Stimulated activated CD8-positive, alpha-beta memory T cell treated with anti-CD3 and anti-CD28 coated beads, Interleukin-15, amount 100 ng/mL, for 1 hour (primary cell): ENCODE results near the gene PTPRD.

ENCODE experiments used
- DNase-seq: peaks from one replicate; pipeline ENCODE4 v3.0.0-alpha.2; 2020; ENCODE audit warnings: low read depth

Gene PTPRD

GRCh38 chr9:8436786-8437185, 2176.0 kb downstream of the PTPRD start:
- DNase-seq = no peak

- DNase-seq = no peak
Observed at GRCh38 chr9:8434621-8435020, 2178.2 kb downstream of the PTPRD start.

- DNase-seq = no peak
Observed at GRCh38 chr9:8432224-8432623, 2180.6 kb downstream of the PTPRD start.

- DNase-seq = no peak
Observed at GRCh38 chr9:8431505-8431904, 2181.3 kb downstream of the PTPRD start.

GRCh38 chr9:8430945-8431344, 2181.9 kb downstream of the PTPRD start:
- no peak for DNase-seq

- DNase-seq = no peak
Observed at GRCh38 chr9:8429768-8430167, 2183.0 kb downstream of the PTPRD start.

- no peak for DNase-seq
Observed at GRCh38 chr9:8429157-8429556, 2183.6 kb downstream of the PTPRD start.

- DNase-seq = no peak
Observed at GRCh38 chr9:8428389-8428788, 2184.4 kb downstream of the PTPRD start.

- DNase-seq = no peak
Observed at GRCh38 chr9:8424786-8425410, 2187.9 kb downstream of the PTPRD start.

- no peak for DNase-seq
Observed at GRCh38 chr9:8420416-8420815, 2192.4 kb downstream of the PTPRD start.

- DNase-seq = no peak
Observed at GRCh38 chr9:8419596-8420275, 2193.1 kb downstream of the PTPRD start.

- DNase-seq = no peak
Observed at GRCh38 chr9:8417341-8417740, 2195.5 kb downstream of the PTPRD start.

GRCh38 chr9:8412327-8412726, 2200.5 kb downstream of the PTPRD start:
- DNase-seq = no peak

GRCh38 chr9:8408575-8409190, 2204.1 kb downstream of the PTPRD start:
- no peak for DNase-seq

GRCh38 chr9:8401961-8402705, 2210.7 kb downstream of the PTPRD start:
- DNase-seq = no peak

GRCh38 chr9:8400378-8400777, 2212.4 kb downstream of the PTPRD start:
- no peak for DNase-seq

- DNase-seq = no peak
Observed at GRCh38 chr9:8395022-8395421, 2217.8 kb downstream of the PTPRD start.

GRCh38 chr9:8394341-8394740, 2218.5 kb downstream of the PTPRD start:
- no peak for DNase-seq

- no peak for DNase-seq
Observed at GRCh38 chr9:8392866-8393265, 2219.9 kb downstream of the PTPRD start.

GRCh38 chr9:8391566-8391965, 2221.2 kb downstream of the PTPRD start:
- DNase-seq = no peak

- no peak for DNase-seq
Observed at GRCh38 chr9:8391132-8391531, 2221.7 kb downstream of the PTPRD start.

- no peak for DNase-seq
Observed at GRCh38 chr9:8390571-8390970, 2222.2 kb downstream of the PTPRD start.

GRCh38 chr9:8389531-8389930, 2223.3 kb downstream of the PTPRD start:
- DNase-seq = no peak
